ENCODE results near the gene WDR64. TPM values are rescaled to one million over a fixed set of nuclear protein-coding genes. Genes with fewer than 3 reads are reported as not detected.
"Not testable (repeated sequence)": the region's sequence is repeated elsewhere in the genome, so short reads cannot be mapped to it uniquely, and the experiment has no call there.

Gene WDR64
- total RNA-seq, 1 donor from 2014 or later = not detected

- no peaks in the 10 kb centered on the region for H3K4me1 ChIP-seq
- no peak for TF ChIP-seq POLR2AphosphoS5 (IDR thresholded peaks at IDR 0.05; ENCODE audit: insufficient read depth in 1 of 2, low read depth in 1 of 2)
- no peak for TF ChIP-seq POLR2A (IDR thresholded peaks at IDR 0.05)
- TF ChIP-seq CTCF (IDR thresholded peaks at IDR 0.05) = no peak
- DNase-seq (ENCODE audit: extremely low spot score in 2 of 2) = no peak
- no peak overlapping the region for H3K27ac ChIP-seq
- no peaks in the 10 kb centered on the region for H3K36me3 ChIP-seq
- H3K9me3 ChIP-seq = no peaks in the 10 kb centered on the region
- no peaks in the 10 kb centered on the region for H3K27me3 ChIP-seq
- no peak overlapping the region for H3K4me3 ChIP-seq
- intact Hi-C loops (cut with DNase I) = no loop called here
Observed at GRCh38 chr1:241654019-241654418, 1.9 kb downstream of the WDR64 start.

- TF ChIP-seq CTCF (IDR thresholded peaks at IDR 0.05) (no peak), POLR2AphosphoS5 (IDR thresholded peaks at IDR 0.05; ENCODE audit: insufficient read depth in 1 of 2, low read depth in 1 of 2) (no peak), POLR2A (IDR thresholded peaks at IDR 0.05) (no peak)
- no peak overlapping the region for H3K27ac ChIP-seq
- no peak overlapping the region for H3K4me3 ChIP-seq
- H3K9me3 ChIP-seq = no peaks in the 10 kb centered on the region
- no peak for DNase-seq (ENCODE audit: extremely low spot score in 2 of 2)
- no peaks in the 10 kb centered on the region for H3K27me3 ChIP-seq
- no peaks in the 10 kb centered on the region for H3K36me3 ChIP-seq
- intact Hi-C loops (cut with DNase I) = no loop called here
- H3K4me1 ChIP-seq = no peaks in the 10 kb centered on the region
Observed at GRCh38 chr1:241654641-241655040, 2.6 kb downstream of the WDR64 start.

GRCh38 chr1:241658081-241658793 lies 6.2 kb downstream of the WDR64 start:
- Histone ChIP-seq H3K9me3 (no peaks in the 10 kb centered on the region), H3K36me3 (no peaks in the 10 kb centered on the region), H3K4me3 (no peak overlapping the region), H3K27ac (no peak overlapping the region), H3K4me1 (no peaks in the 10 kb centered on the region), H3K27me3 (no peaks in the 10 kb centered on the region)
- intact Hi-C loops (cut with DNase I) = no loop called here
- TF ChIP-seq POLR2A (IDR thresholded peaks at IDR 0.05) (no peak), CTCF (IDR thresholded peaks at IDR 0.05) (no peak), POLR2AphosphoS5 (IDR thresholded peaks at IDR 0.05; ENCODE audit: insufficient read depth in 1 of 2, low read depth in 1 of 2) (no peak)
- no peak for DNase-seq (ENCODE audit: extremely low spot score in 2 of 2)

- H3K4me3 ChIP-seq; H3K4me1 ChIP-seq; H3K27me3 ChIP-seq; H3K36me3 ChIP-seq; DNase-seq (ENCODE audit: extremely low spot score in 2 of 2); H3K9me3 ChIP-seq; intact Hi-C loops (cut with DNase I); H3K27ac ChIP-seq: not testable (repeated sequence)
Observed at GRCh38 chr1:241659016-241659415, 6.9 kb downstream of the WDR64 start.

GRCh38 chr1:241660424-241660972 lies 8.4 kb downstream of the WDR64 start:
- Histone ChIP-seq H3K9me3 (no peaks in the 10 kb centered on the region), H3K4me1 (no peaks in the 10 kb centered on the region), H3K27ac (no peak overlapping the region), H3K27me3 (no peaks in the 10 kb centered on the region), H3K36me3 (no peaks in the 10 kb centered on the region), H3K4me3 (no peak overlapping the region)
- intact Hi-C loops (cut with DNase I) = no loop called here
- TF ChIP-seq POLR2A (IDR thresholded peaks at IDR 0.05) (no peak), CTCF (IDR thresholded peaks at IDR 0.05) (no peak), POLR2AphosphoS5 (IDR thresholded peaks at IDR 0.05; ENCODE audit: insufficient read depth in 1 of 2, low read depth in 1 of 2) (no peak)
- DNase-seq (ENCODE audit: extremely low spot score in 2 of 2) = no peak
